IPS-18a (cell line): Measurements from ENCODE around the gene PATL2.

Experiments used
- H3K27ac ChIP-seq: one replicate; pipeline ENCODE4 v1.5.1; 2013; ENCODE audit warnings: low read length
- H3K27me3 ChIP-seq: one replicate; pipeline ENCODE4 v1.6.1; 2013; ENCODE audit warnings: mild to moderate bottlenecking, low read length; ENCODE audit not compliant: control insufficient read depth, insufficient read depth
- H3K36me3 ChIP-seq: one replicate; pipeline ENCODE4 v1.6.1; 2013; ENCODE audit warnings: low read depth, low read length; ENCODE audit not compliant: control insufficient read depth
- H3K4me1 ChIP-seq: one replicate; pipeline ENCODE4 v1.6.1; 2013; ENCODE audit warnings: low read depth, low read length; ENCODE audit not compliant: control insufficient read depth
- H3K4me3 ChIP-seq: one replicate; pipeline ENCODE4 v1.5.1; 2013; ENCODE audit warnings: low read length
- H3K9ac ChIP-seq: one replicate; pipeline ENCODE4 v1.6.1; 2013; ENCODE audit warnings: mild to moderate bottlenecking, low read length, moderate library complexity
- H3K9me3 ChIP-seq: one replicate; pipeline ENCODE4 v1.6.1; 2013; ENCODE audit warnings: low read depth, low read length; ENCODE audit not compliant: control insufficient read depth

PATL2 gene

GRCh38 chr15:44673639-44674038, 37.5 kb downstream of the PATL2 start:
- no peak overlapping the region for H3K27ac ChIP-seq
- H3K4me3 ChIP-seq, result no peak overlapping the region
- no peak overlapping the region for H3K9ac ChIP-seq
- no peaks in the 10 kb centered on the region for H3K4me1 ChIP-seq
- no peaks in the 10 kb centered on the region for H3K27me3 ChIP-seq
- no peaks in the 10 kb centered on the region for H3K9me3 ChIP-seq
- no peaks in the 10 kb centered on the region for H3K36me3 ChIP-seq

GRCh38 chr15:44670087-44670950, 40.8 kb downstream of the PATL2 start:
- H3K27ac ChIP-seq, result no peak overlapping the region
- no peak overlapping the region for H3K9ac ChIP-seq
- no peaks in the 10 kb centered on the region for H3K9me3 ChIP-seq
- H3K4me3 ChIP-seq, result no peak overlapping the region
- no peaks in the 10 kb centered on the region for H3K4me1 ChIP-seq
- H3K36me3 ChIP-seq, result no peaks in the 10 kb centered on the region
- no peaks in the 10 kb centered on the region for H3K27me3 ChIP-seq

- Histone ChIP-seq H3K36me3 (no peaks in the 10 kb centered on the region), H3K27me3 (no peaks in the 10 kb centered on the region), H3K27ac (no peak overlapping the region), H3K9me3 (no peaks in the 10 kb centered on the region), H3K9ac (no peak overlapping the region), H3K4me1 (peaks cover 3% of the 10 kb centered on the region), H3K4me3 (no peak overlapping the region)
Observed at GRCh38 chr15:44668921-44669320, 42.2 kb downstream of the PATL2 start.

GRCh38 chr15:44667039-44667360, 44.1 kb downstream of the PATL2 start:
- H3K27ac ChIP-seq, result no peak overlapping the region
- no peak overlapping the region for H3K9ac ChIP-seq
- H3K9me3 ChIP-seq, result no peaks in the 10 kb centered on the region
- peaks cover 6% of the 10 kb centered on the region for H3K4me1 ChIP-seq
- H3K4me3 ChIP-seq, result no peak overlapping the region
- no peaks in the 10 kb centered on the region for H3K27me3 ChIP-seq
- H3K36me3 ChIP-seq, result no peaks in the 10 kb centered on the region

- Histone ChIP-seq H3K4me3 (no peak overlapping the region), H3K4me1 (peaks cover 6% of the 10 kb centered on the region), H3K27me3 (no peaks in the 10 kb centered on the region), H3K9ac (no peak overlapping the region), H3K27ac (no peak overlapping the region), H3K36me3 (no peaks in the 10 kb centered on the region), H3K9me3 (no peaks in the 10 kb centered on the region)
Observed at GRCh38 chr15:44666210-44667038, 44.7 kb downstream of the PATL2 start.

- peaks cover 7% of the 10 kb centered on the region for H3K36me3 ChIP-seq
- peaks cover 6% of the 10 kb centered on the region for H3K4me1 ChIP-seq
- no peaks in the 10 kb centered on the region for H3K9me3 ChIP-seq
- no peaks in the 10 kb centered on the region for H3K27me3 ChIP-seq
- peak within 1 kb of the TSS; percentile 96 for H3K4me3 ChIP-seq
- H3K9ac ChIP-seq, result peak within 1 kb of the TSS; percentile 88
- H3K27ac ChIP-seq, result peak within 1 kb of the TSS; percentile 73
Observed at GRCh38 chr15:44663410-44664308, 47.5 kb downstream of the PATL2 start, which contains the start of gene SPG11. Gene SPG11 (minus strand): TSS chr15:44663662. CDS start chr15:44663647, 15 bp downstream.

GRCh38 chr15:44662478-44663409, 48.4 kb downstream of the PATL2 start:
- H3K4me1 ChIP-seq, result peaks cover 6% of the 10 kb centered on the region
- peak overlapping the region; percentile 88 for H3K9ac ChIP-seq
- no peaks in the 10 kb centered on the region for H3K9me3 ChIP-seq
- peak overlapping the region; percentile 96 for H3K4me3 ChIP-seq
- peak overlapping the region; percentile 54 for H3K27ac ChIP-seq
- H3K27me3 ChIP-seq, result no peaks in the 10 kb centered on the region
- peaks cover 7% of the 10 kb centered on the region for H3K36me3 ChIP-seq

GRCh38 chr15:44661576-44661975, 49.5 kb downstream of the PATL2 start:
- no peaks in the 10 kb centered on the region for H3K9me3 ChIP-seq
- H3K4me3 ChIP-seq, result no peak overlapping the region
- H3K4me1 ChIP-seq, result peaks cover 6% of the 10 kb centered on the region
- no peaks in the 10 kb centered on the region for H3K27me3 ChIP-seq
- H3K27ac ChIP-seq, result no peak overlapping the region
- H3K9ac ChIP-seq, result no peak overlapping the region
- H3K36me3 ChIP-seq, result peaks cover 18% of the 10 kb centered on the region

- peaks cover 4% of the 10 kb centered on the region for H3K4me1 ChIP-seq
- H3K36me3 ChIP-seq, result peaks cover 20% of the 10 kb centered on the region
- H3K4me3 ChIP-seq, result no peak overlapping the region
- no peak overlapping the region for H3K9ac ChIP-seq
- no peaks in the 10 kb centered on the region for H3K27me3 ChIP-seq
- no peaks in the 10 kb centered on the region for H3K9me3 ChIP-seq
- H3K27ac ChIP-seq, result no peak overlapping the region
Observed at GRCh38 chr15:44659056-44659455, 52.1 kb downstream of the PATL2 start.

- Histone ChIP-seq H3K27me3 (no peaks in the 10 kb centered on the region), H3K27ac (no peak overlapping the region), H3K4me1 (no peaks in the 10 kb centered on the region), H3K9me3 (no peaks in the 10 kb centered on the region), H3K4me3 (no peak overlapping the region), H3K9ac (no peak overlapping the region), H3K36me3 (peaks cover 25% of the 10 kb centered on the region)
Observed at GRCh38 chr15:44657378-44657777, 53.7 kb downstream of the PATL2 start.
